Suppressor macrophage (primary cell): ENCODE results near the gene PUM1.

Experiments
- DNase-seq, 4 experiments: peaks; one replicate each; pipeline ENCODE4 v3.0.0-alpha.2; 2020 to 2022

Gene PUM1

GRCh38 chr1:31027693-31028526, 37.6 kb downstream of the PUM1 start:
- peak; percentile 22 to 86 (median 60) for DNase-seq

GRCh38 chr1:31022259-31022658, 43.3 kb downstream of the PUM1 start:
- no peak for DNase-seq

- peak in 1 of 4 experiments; percentile 12 for DNase-seq
Measured at GRCh38 chr1:31020007-31020790, 45.3 kb downstream of the PUM1 start.

GRCh38 chr1:31019401-31019800, 46.1 kb downstream of the PUM1 start:
- DNase-seq = no peak

- no peak for DNase-seq
Measured at GRCh38 chr1:31016868-31017267, 48.6 kb downstream of the PUM1 start.

GRCh38 chr1:31013187-31013864, 52.2 kb downstream of the PUM1 start:
- peak in 2 of 4 experiments; percentile 24 to 30 for DNase-seq

GRCh38 chr1:31012210-31012924, 53.1 kb downstream of the PUM1 start:
- no peak for DNase-seq

GRCh38 chr1:31011719-31012118, 53.8 kb downstream of the PUM1 start:
- no peak for DNase-seq

- DNase-seq = peak; percentile 7 to 55 (median 18)
Measured at GRCh38 chr1:31010086-31010989, 55.2 kb downstream of the PUM1 start.

- DNase-seq = no peak
Measured at GRCh38 chr1:31007462-31007991, 58.0 kb downstream of the PUM1 start.

- DNase-seq = no peak
Measured at GRCh38 chr1:31006747-31007146, 58.8 kb downstream of the PUM1 start.

GRCh38 chr1:31005617-31006166, 59.8 kb downstream of the PUM1 start:
- no peak for DNase-seq

- DNase-seq = no peak
Measured at GRCh38 chr1:31005198-31005597, 60.3 kb downstream of the PUM1 start.

GRCh38 chr1:31004231-31004621, 61.3 kb downstream of the PUM1 start:
- DNase-seq = no peak

GRCh38 chr1:31003613-31004230, 61.8 kb downstream of the PUM1 start:
- no peak for DNase-seq

GRCh38 chr1:31000301-31000700, 65.2 kb downstream of the PUM1 start:
- DNase-seq = peak in 3 of 4 experiments; percentile 6 to 57 (median 57)

GRCh38 chr1:30998887-30999286, 66.6 kb downstream of the PUM1 start:
- no peak for DNase-seq

- no peak for DNase-seq
Measured at GRCh38 chr1:30998171-30998570, 67.3 kb downstream of the PUM1 start.

GRCh38 chr1:30997463-30998057, 68.0 kb downstream of the PUM1 start:
- no peak for DNase-seq
